ENCODE data around the gene RARRES2.

- TF ChIP-seq CTCF (IDR thresholded peaks at IDR 0.05; ENCODE audit: low read depth, low read length, poor library complexity, severe bottlenecking) = no peak
- TF ChIP-seq EZH2phosphoT487 (IDR thresholded peaks at IDR 0.05; ENCODE audit: borderline replicate concordance, low read length) = no peak
These were observed 14.7 kb downstream of the RARRES2 start for GRCh38 chr7:150326657-150327268.

Measured in DOHH2 (cell line).